Suppressor macrophage treated with lipopolysaccharide for 1 hour (primary cell): ENCODE results near the gene SMIM29.
"Not testable (repeated sequence)": the region's sequence is repeated elsewhere in the genome, so short reads cannot be mapped to it uniquely, and the experiment has no call there.

Experiments
- DNase-seq, 3 donors: peaks; one replicate each; pipeline ENCODE4 v3.0.0-alpha.2; 2020 to 2022

SMIM29 gene

GRCh38 chr6:34248727-34249468, at the start of gene SMIM29:
SMIM29 (minus strand) TSS chr6:34249006; CDS start chr6:34247791, 1,215 bp downstream.
- DNase-seq, result peak; percentile 95 to 98 (median 98)

- no peak for DNase-seq
Observed at GRCh38 chr6:34295721-34296120, 46.9 kb upstream of the SMIM29 start.

- no peak for DNase-seq
Observed at GRCh38 chr6:34292954-34293353, 44.1 kb upstream of the SMIM29 start.

- DNase-seq, result no peak
Observed at GRCh38 chr6:34289137-34289536, 40.3 kb upstream of the SMIM29 start.

- DNase-seq, result peak; percentile 63 to 75 (median 71)
Observed at GRCh38 chr6:34288581-34288980, 39.8 kb upstream of the SMIM29 start.

GRCh38 chr6:34285448-34286164, 36.8 kb upstream of the SMIM29 start:
- DNase-seq, result peak; percentile 29 to 56 (median 40)

GRCh38 chr6:34284563-34285447, 36.0 kb upstream of the SMIM29 start:
- peak; percentile 85 to 87 (median 87) for DNase-seq

GRCh38 chr6:34281702-34282334, 33.0 kb upstream of the SMIM29 start:
- DNase-seq, result no peak

- no peak for DNase-seq
Observed at GRCh38 chr6:34280216-34280615, 31.4 kb upstream of the SMIM29 start.

GRCh38 chr6:34278833-34279232, 30.0 kb upstream of the SMIM29 start:
- no peak for DNase-seq

GRCh38 chr6:34277763-34278112, 28.9 kb upstream of the SMIM29 start:
- no peak for DNase-seq

GRCh38 chr6:34276881-34277762, 28.3 kb upstream of the SMIM29 start:
- DNase-seq, result no peak

- DNase-seq, result no peak
Observed at GRCh38 chr6:34276191-34276590, 27.4 kb upstream of the SMIM29 start.

GRCh38 chr6:34275128-34275804, 26.5 kb upstream of the SMIM29 start:
- DNase-seq, result no peak

GRCh38 chr6:34274129-34274528, 25.3 kb upstream of the SMIM29 start:
- DNase-seq, result no peak

GRCh38 chr6:34273242-34273805, 24.5 kb upstream of the SMIM29 start:
- peak; percentile 58 to 78 (median 67) for DNase-seq

- peak; percentile 62 to 72 (median 62) for DNase-seq
Observed at GRCh38 chr6:34272013-34272926, 23.5 kb upstream of the SMIM29 start.

GRCh38 chr6:34269658-34270341, 21.0 kb upstream of the SMIM29 start:
- DNase-seq, result not testable (repeated sequence)

- DNase-seq, result not testable (repeated sequence)
Observed at GRCh38 chr6:34269132-34269531, 20.3 kb upstream of the SMIM29 start.
